Mononuclear cell (primary cell): Measurements from ENCODE around the gene PRSS8. TPM values are rescaled to one million over a fixed set of nuclear protein-coding genes. Genes with fewer than 3 reads are reported as not detected.
"Not testable (repeated sequence)": the region's sequence is repeated elsewhere in the genome, so short reads cannot be mapped to it uniquely, and the experiment has no call there.

Source experiments
- H3K27me3 ChIP-seq: 2 replicates; pipeline ENCODE4 v1.6.0; 2011; ENCODE audit warnings: low read length, control low read depth; ENCODE audit not compliant: insufficient read depth
- H3K4me1 ChIP-seq: 2 replicates; pipeline ENCODE4 v1.5.1; 2011; ENCODE audit warnings: mild to moderate bottlenecking, low read length, control low read depth; ENCODE audit not compliant: insufficient read depth
- H3K4me3 ChIP-seq: 2 replicates; pipeline ENCODE4 v1.5.1; 2011; ENCODE audit warnings: mild to moderate bottlenecking, low read length, moderate library complexity
- H3K9me3 ChIP-seq: 2 replicates; pipeline ENCODE4 v1.5.1; 2011; ENCODE audit warnings: low read depth, mild to moderate bottlenecking, control low read depth, low read length
- total RNA-seq: library from RNA; depleted of rRNA; stranded (reverse); fragments of >200 nt; gene quantifications from one replicate; pipeline ENCODE4 v1.2.3, GENCODE V29; 2012

PRSS8 gene
- total RNA-seq, 1 donor, result not detected

GRCh38 chr16:31107465-31107867 lies 28.1 kb downstream of the PRSS8 start:
- H3K27me3 ChIP-seq, result no peaks in the 10 kb centered on the region

GRCh38 chr16:31106509-31107464 lies 28.7 kb downstream of the PRSS8 start:
- H3K4me1 ChIP-seq, result peaks cover 25% of the 10 kb centered on the region
- H3K27me3 ChIP-seq, result no peaks in the 10 kb centered on the region
- H3K4me3 ChIP-seq, result no peak overlapping the region
- H3K9me3 ChIP-seq, result no peaks in the 10 kb centered on the region

More at GRCh38 chr16:31107465-31107867, 28.1 kb downstream of the PRSS8 start:
- Histone ChIP-seq H3K4me1 (peaks cover 28% of the 10 kb centered on the region), H3K9me3 (no peaks in the 10 kb centered on the region), H3K4me3 (no peak overlapping the region)

GRCh38 chr16:31105677-31106213 lies 29.8 kb downstream of the PRSS8 start:
- Histone ChIP-seq H3K27me3 (no peaks in the 10 kb centered on the region), H3K4me3 (no peak overlapping the region), H3K9me3 (no peaks in the 10 kb centered on the region), H3K4me1 (peaks cover 25% of the 10 kb centered on the region)

- not testable (repeated sequence) for H3K4me1 ChIP-seq, H3K4me3 ChIP-seq, H3K9me3 ChIP-seq, H3K27me3 ChIP-seq
These were observed 34.5 kb downstream of the PRSS8 start for GRCh38 chr16:31100876-31101641.

GRCh38 chr16:31099860-31100638 lies 35.5 kb downstream of the PRSS8 start:
- no peaks in the 10 kb centered on the region for H3K9me3 ChIP-seq
- H3K27me3 ChIP-seq, result no peaks in the 10 kb centered on the region
- peaks cover 9% of the 10 kb centered on the region for H3K4me1 ChIP-seq
- no peak overlapping the region for H3K4me3 ChIP-seq

- Histone ChIP-seq H3K27me3 (no peaks in the 10 kb centered on the region), H3K4me3 (peak within 1 kb of the TSS; percentile 80), H3K4me1 (peaks cover 24% of the 10 kb centered on the region), H3K9me3 (no peaks in the 10 kb centered on the region)
These were observed 41.0 kb downstream of the PRSS8 start, which contains the start of gene VKORC1 for GRCh38 chr16:31094424-31095120. TSS of gene VKORC1 (minus strand) at chr16:31094797. CDS start at chr16:31094729, 68 bp downstream.

- H3K9me3 ChIP-seq, result no peaks in the 10 kb centered on the region
- H3K4me1 ChIP-seq, result peaks cover 24% of the 10 kb centered on the region
- no peaks in the 10 kb centered on the region for H3K27me3 ChIP-seq
- peak overlapping the region; percentile 80 for H3K4me3 ChIP-seq
These were observed 41.5 kb downstream of the PRSS8 start for GRCh38 chr16:31094088-31094423.

GRCh38 chr16:31093132-31093703 lies 42.3 kb downstream of the PRSS8 start:
- no peaks in the 10 kb centered on the region for H3K27me3 ChIP-seq
- H3K9me3 ChIP-seq, result no peaks in the 10 kb centered on the region
- H3K4me1 ChIP-seq, result peaks cover 24% of the 10 kb centered on the region
- no peak overlapping the region for H3K4me3 ChIP-seq

GRCh38 chr16:31092330-31092729 lies 43.2 kb downstream of the PRSS8 start:
- H3K4me3 ChIP-seq, result no peak overlapping the region
- peaks cover 24% of the 10 kb centered on the region for H3K4me1 ChIP-seq
- no peaks in the 10 kb centered on the region for H3K27me3 ChIP-seq
- no peaks in the 10 kb centered on the region for H3K9me3 ChIP-seq

- H3K27me3 ChIP-seq, result no peaks in the 10 kb centered on the region
- no peaks in the 10 kb centered on the region for H3K9me3 ChIP-seq
- H3K4me1 ChIP-seq, result peaks cover 20% of the 10 kb centered on the region
- no peak overlapping the region for H3K4me3 ChIP-seq
These were observed 45.0 kb downstream of the PRSS8 start for GRCh38 chr16:31090540-31090939.

- no peaks in the 10 kb centered on the region for H3K27me3 ChIP-seq
- no peak overlapping the region for H3K4me3 ChIP-seq
- H3K4me1 ChIP-seq, result peaks cover 11% of the 10 kb centered on the region
- H3K9me3 ChIP-seq, result no peaks in the 10 kb centered on the region
These were observed 46.3 kb downstream of the PRSS8 start for GRCh38 chr16:31089199-31089598.

GRCh38 chr16:31088459-31089183 lies 46.9 kb downstream of the PRSS8 start, which contains the start of gene PRSS53:
TSS of gene PRSS53 (minus strand) at chr16:31088943. CDS start at chr16:31088809, 134 bp downstream.
- H3K27me3 ChIP-seq, result no peaks in the 10 kb centered on the region
- peaks cover 5% of the 10 kb centered on the region for H3K4me1 ChIP-seq

GRCh38 chr16:31087971-31088370 lies 47.6 kb downstream of the PRSS8 start:
- Histone ChIP-seq H3K9me3 (no peaks in the 10 kb centered on the region), H3K4me1 (no peaks in the 10 kb centered on the region), H3K27me3 (no peaks in the 10 kb centered on the region), H3K4me3 (no peak overlapping the region)

More at GRCh38 chr16:31088459-31089183, 46.9 kb downstream of the PRSS8 start, which contains the start of gene PRSS53:
- no peak within 1 kb of the TSS for H3K4me3 ChIP-seq
- H3K9me3 ChIP-seq, result no peaks in the 10 kb centered on the region
